Caco-2 (cell line): ENCODE measurements around the gene SIK3. TPM values are rescaled to one million over a fixed set of nuclear protein-coding genes. Genes with fewer than 3 reads are reported as not detected.

Source experiments
- BruUV-seq: library from RNA; stranded (reverse); fragments of 400-500 nt; replicated peaks from 2 replicates; lab custom pipeline; 2021; lab: Mats Ljungman, UMichigan
- CTCF ChIA-PET: fragments of 300-600 bp; sonication (Branson Sonifier 250); formaldehyde crosslinking; loops from one replicate; lab custom pipeline; 2022; ENCODE audit warnings: antibody characterized with exemption; lab: Charles Lee
- POLR2A ChIA-PET: fragments of 300-600 bp; sonication (Branson Sonifier 250); formaldehyde crosslinking; loops from one replicate; lab custom pipeline; 2022; ENCODE audit warnings: antibody characterized with exemption; lab: Charles Lee
- DNase-seq, 2 experiments: peaks; one replicate each; pipeline versions ENCODE4 v3.0.0 to v3.0.0-alpha.2; 2020 to 2022
- H3K27me3 ChIP-seq: replicated peaks from 2 replicates; pipeline ENCODE4 v1.6.0; 2011; ENCODE audit warnings: low read length; ENCODE audit not compliant: control insufficient read depth, insufficient read depth
- H3K36me3 ChIP-seq: 2 replicates; pipeline ENCODE4 v1.5.1; 2011; ENCODE audit warnings: low read length; ENCODE audit not compliant: control insufficient read depth, insufficient read depth
- H3K4me1 ChIP-seq: fragments of 250-450 bp; sonication (Bioruptor Pico); 2 replicates; pipeline ENCODE4 v1.5.1; 2020; ENCODE audit warnings: mild to moderate bottlenecking
- H3K4me3 ChIP-seq: 2 replicates; pipeline ENCODE4 v1.5.1; 2011; ENCODE audit warnings: low read depth, mild to moderate bottlenecking, control low read depth, low read length
- H3K9me3 ChIP-seq: fragments of 250-450 bp; sonication (Bioruptor Pico); 2 replicates; pipeline ENCODE4 v1.5.1; 2020; ENCODE audit warnings: mild to moderate bottlenecking, moderate library complexity
- H3K27ac Mint-ChIP-seq: one replicate; pipeline ENCODE4 v1.8.0; 2022; ENCODE audit warnings: mixed read lengths; ENCODE audit not compliant: unreplicated experiment
- H3K27me3 Mint-ChIP-seq: one replicate; pipeline ENCODE4 v1.8.0; 2022; ENCODE audit warnings: mixed read lengths; ENCODE audit not compliant: insufficient read depth, unreplicated experiment
- H3K36me3 Mint-ChIP-seq: one replicate; pipeline ENCODE4 v1.8.0; 2022; ENCODE audit warnings: mild to moderate bottlenecking, mixed read lengths; ENCODE audit not compliant: insufficient read depth, unreplicated experiment
- H3K4me1 Mint-ChIP-seq: one replicate; pipeline ENCODE4 v1.8.0; 2022; ENCODE audit warnings: low read depth, mixed read lengths; ENCODE audit not compliant: unreplicated experiment
- H3K4me3 Mint-ChIP-seq: one replicate; pipeline ENCODE4 v1.8.0; 2022; ENCODE audit warnings: mild to moderate bottlenecking, moderate library complexity, mixed read lengths; ENCODE audit not compliant: unreplicated experiment
- H3K9me3 Mint-ChIP-seq: one replicate; pipeline ENCODE4 v1.8.0; 2022; ENCODE audit warnings: mixed read lengths; ENCODE audit not compliant: unreplicated experiment
- CTCF ChIP-seq, 2 experiments: fragments of 200-600 bp in 1 of 2; IDR thresholded peaks; 1 replicate in 1 of 2; 2 replicates in 1 of 2; pipeline versions ENCODE4 v1.5.1 to v1.8.0; 2011 to 2022; ENCODE audit warnings: antibody characterized with exemption in 1 of 2, control low read depth in 1 of 2, inconsistent platforms in 1 of 2, low read depth in 1 of 2, low read length in 1 of 2, mild to moderate bottlenecking in 1 of 2, moderate library complexity in 1 of 2; ENCODE audit not compliant: insufficient read depth in 1 of 2, severe bottlenecking in 1 of 2, unreplicated experiment in 1 of 2
- intact Hi-C: fragments of 100-400 bp; cut with micrococcal nuclease; formaldehyde crosslinking; loops from one replicate; pipeline ENCODE4 v1.10.0; 2022; ENCODE audit not compliant: unreplicated experiment
- total RNA-seq: library from RNA; stranded (reverse); gene quantifications from 2 replicates; pipeline ENCODE4 v1.2.3, GENCODE V29; 2022

Gene SIK3
- total RNA-seq, 1 experiment from 2014 or later, result 65.7 TPM

- CTCF ChIA-PET, result interaction anchor here (1.0 kb wide), 1 partner anchor 99 kb away, joined by 4 read pairs; no protein-coding TSS in a partner anchor
- POLR2A ChIA-PET, result interaction anchor here (0.5 kb wide), 1 partner anchor 10 kb away, joined by 4 read pairs; no protein-coding TSS in a partner anchor
- no peaks in the 10 kb centered on the region for H3K27me3 ChIP-seq
- no peaks in the 10 kb centered on the region for H3K9me3 ChIP-seq
- H3K4me3 ChIP-seq, result no peak overlapping the region
- H3K27me3 Mint-ChIP-seq, result peaks cover 9% of the 10 kb centered on the region
- intact Hi-C loops, result no loop called here
- no peak overlapping the region for H3K27ac Mint-ChIP-seq
- no TSS peak for BruUV-seq
- no peak for TF ChIP-seq CTCF (IDR thresholded peaks at IDR 0.05; ENCODE audit: insufficient read depth in 1 of 2, low read depth in 1 of 2, low read length in 1 of 2, severe bottlenecking in 1 of 2, unreplicated experiment in 1 of 2)
- no peak overlapping the region for H3K4me3 Mint-ChIP-seq
- no peaks in the 10 kb centered on the region for H3K4me1 Mint-ChIP-seq
- H3K36me3 ChIP-seq, result no peaks in the 10 kb centered on the region
- no peaks in the 10 kb centered on the region for H3K4me1 ChIP-seq
- no peaks in the 10 kb centered on the region for H3K36me3 Mint-ChIP-seq
- DNase-seq, result no peak
- no peaks in the 10 kb centered on the region for H3K9me3 Mint-ChIP-seq
Observed at GRCh38 chr11:117127171-117127901, 29.1 kb upstream of the SIK3 start.

GRCh38 chr11:117126223-117126965 lies 28.2 kb upstream of the SIK3 start:
- Mint-ChIP-seq H3K9me3 (no peaks in the 10 kb centered on the region), H3K4me1 (no peaks in the 10 kb centered on the region), H3K36me3 (no peaks in the 10 kb centered on the region), H3K4me3 (no peak overlapping the region), H3K27ac (no peak overlapping the region), H3K27me3 (peaks cover 9% of the 10 kb centered on the region)
- ChIA-PET POLR2A (interaction anchor here (0.5 kb wide), 1 partner anchor 44 kb away, joined by 6 read pairs; no protein-coding TSS in a partner anchor), CTCF (no interaction called here)
- Histone ChIP-seq H3K27me3 (no peaks in the 10 kb centered on the region), H3K9me3 (no peaks in the 10 kb centered on the region), H3K4me1 (no peaks in the 10 kb centered on the region), H3K4me3 (no peak overlapping the region), H3K36me3 (no peaks in the 10 kb centered on the region)
- intact Hi-C loops, result no loop called here
- no peak for DNase-seq
- TF ChIP-seq CTCF (IDR thresholded peaks at IDR 0.05; ENCODE audit: insufficient read depth in 1 of 2, low read depth in 1 of 2, low read length in 1 of 2, severe bottlenecking in 1 of 2, unreplicated experiment in 1 of 2), result no peak
- BruUV-seq, result no TSS peak

- no peak overlapping the region for H3K4me3 Mint-ChIP-seq
- Histone ChIP-seq H3K4me3 (no peak overlapping the region), H3K9me3 (no peaks in the 10 kb centered on the region), H3K4me1 (no peaks in the 10 kb centered on the region), H3K27me3 (no peaks in the 10 kb centered on the region), H3K36me3 (no peaks in the 10 kb centered on the region)
- ChIA-PET POLR2A (no interaction called here), CTCF (interaction anchor here (0.6 to 1.3 kb wide), 2 partner anchors 17 to 128 kb away, joined by 3 to 17 read pairs; no protein-coding TSS in a partner anchor)
- intact Hi-C loops, result no loop called here
- H3K9me3 Mint-ChIP-seq, result no peaks in the 10 kb centered on the region
- no peak for TF ChIP-seq CTCF (IDR thresholded peaks at IDR 0.05; ENCODE audit: insufficient read depth in 1 of 2, low read depth in 1 of 2, low read length in 1 of 2, severe bottlenecking in 1 of 2, unreplicated experiment in 1 of 2)
- no peak overlapping the region for H3K27ac Mint-ChIP-seq
- no TSS peak for BruUV-seq
- H3K27me3 Mint-ChIP-seq, result peaks cover 9% of the 10 kb centered on the region
- H3K36me3 Mint-ChIP-seq, result no peaks in the 10 kb centered on the region
- no peak for DNase-seq
- H3K4me1 Mint-ChIP-seq, result no peaks in the 10 kb centered on the region
Observed at GRCh38 chr11:117122556-117122955, 24.3 kb upstream of the SIK3 start.
